HepG2 (cell line): ENCODE data around the gene ACTL6A. TPM values are rescaled to one million over a fixed set of nuclear protein-coding genes. Genes with fewer than 3 reads are reported as not detected.
A peak's percentile ranks its signal among the peaks of the same experiment; 100 is the strongest.

Experiments
- AHR ChIP-seq: IDR thresholded peaks from 2 replicates; pipeline ENCODE4 v1.6.1; 2018; ENCODE audit warnings: missing genetic modification reagents, missing compliant biosample characterization
- CSRNP2 ChIP-seq: sonication (generic); formaldehyde crosslinking; conservative IDR thresholded peaks from 2 replicates; pipeline ENCODE4 v1.8.0; 2022; ENCODE audit warnings: low read depth, missing genetic modification reagents
- ELF1 ChIP-seq: sonication (generic); formaldehyde crosslinking; IDR thresholded peaks from 2 replicates; pipeline ENCODE4 v1.4.0; 2020; ENCODE audit warnings: missing genetic modification reagents
- ETV6 ChIP-seq: sonication (generic); formaldehyde crosslinking; conservative IDR thresholded peaks from 2 replicates; pipeline ENCODE4 v1.4.0; 2020; ENCODE audit warnings: missing genetic modification reagents
- GPBP1L1 ChIP-seq: sonication (generic); formaldehyde crosslinking; IDR thresholded peaks from 2 replicates; pipeline ENCODE4 v1.5.0; 2020; ENCODE audit warnings: mild to moderate bottlenecking, missing genetic modification reagents
- IRX3 ChIP-seq: sonication (generic); formaldehyde crosslinking; IDR thresholded peaks from 2 replicates; pipeline ENCODE4 v1.8.1; 2023; ENCODE audit warnings: mild to moderate bottlenecking, low read depth, missing genetic modification reagents, borderline replicate concordance
- JUNB ChIP-seq: sonication (generic); formaldehyde crosslinking; IDR thresholded peaks from 2 replicates; pipeline ENCODE4 v1.8.0; 2022; ENCODE audit warnings: missing genetic modification reagents, mild to moderate bottlenecking, borderline replicate concordance
- KAT2B ChIP-seq: fragments of 150-350 bp; IDR thresholded peaks from 2 replicates; pipeline ENCODE4 v1.6.1; 2014; ENCODE audit warnings: low read depth, low read length, borderline replicate concordance
- KDM2A ChIP-seq: sonication (generic); formaldehyde crosslinking; IDR thresholded peaks from 2 replicates; pipeline ENCODE4 v1.4.0; 2020; ENCODE audit warnings: low read depth, missing genetic modification reagents, borderline replicate concordance
- NCOA1 ChIP-seq: sonication (generic); formaldehyde crosslinking; IDR thresholded peaks from 2 replicates; pipeline ENCODE4 v1.9.0; 2021; ENCODE audit warnings: missing genetic modification reagents
- PRDM4 ChIP-seq: sonication (generic); formaldehyde crosslinking; IDR thresholded peaks from 2 replicates; pipeline ENCODE4 v1.9.0; 2021; ENCODE audit warnings: missing genetic modification reagents, borderline replicate concordance
- PRMT3 ChIP-seq: sonication (generic); formaldehyde crosslinking; IDR thresholded peaks from 2 replicates; pipeline ENCODE4 v1.8.1; 2022; ENCODE audit warnings: low read depth, mild to moderate bottlenecking, moderate library complexity, missing genetic modification reagents, borderline replicate concordance
- SCMH1 ChIP-seq: sonication (generic); formaldehyde crosslinking; IDR thresholded peaks from 2 replicates; pipeline ENCODE4 v1.9.0; 2021; ENCODE audit warnings: missing genetic modification reagents, mild to moderate bottlenecking, borderline replicate concordance
- SIX1 ChIP-seq: sonication (generic); formaldehyde crosslinking; IDR thresholded peaks from 2 replicates; pipeline ENCODE4 v1.4.0; 2020; ENCODE audit warnings: missing genetic modification reagents, borderline replicate concordance
- ZBTB10 ChIP-seq: sonication (generic); formaldehyde crosslinking; IDR thresholded peaks from 2 replicates; pipeline ENCODE4 v1.4.0; 2020; ENCODE audit warnings: missing genetic modification reagents, borderline replicate concordance
- ZBTB8A ChIP-seq: sonication (generic); formaldehyde crosslinking; IDR thresholded peaks from 2 replicates; pipeline ENCODE4 v1.4.0; 2020; ENCODE audit warnings: mild to moderate bottlenecking, low read depth, missing genetic modification reagents, borderline replicate concordance
- ZNF274 ChIP-seq: sonication (generic); formaldehyde crosslinking; IDR thresholded peaks from 2 replicates; pipeline ENCODE4 v1.5.1; 2020; ENCODE audit warnings: mild to moderate bottlenecking, missing genetic modification reagents
- ZNF468 ChIP-seq: sonication (generic); formaldehyde crosslinking; IDR thresholded peaks from 2 replicates; pipeline ENCODE4 v1.8.0; 2022; ENCODE audit warnings: mild to moderate bottlenecking, moderate library complexity, missing genetic modification reagents
- ZNF660 ChIP-seq: sonication (generic); formaldehyde crosslinking; IDR thresholded peaks from 2 replicates; pipeline ENCODE4 v1.5.1; 2020; ENCODE audit warnings: mild to moderate bottlenecking, low read depth, missing genetic modification reagents, borderline replicate concordance
- ZNF670 ChIP-seq: sonication (generic); formaldehyde crosslinking; IDR thresholded peaks from 2 replicates; pipeline ENCODE4 v1.8.0; 2022; ENCODE audit warnings: mild to moderate bottlenecking, missing genetic modification reagents, borderline replicate concordance
- ZSCAN25 ChIP-seq: sonication (generic); formaldehyde crosslinking; IDR thresholded peaks from 2 replicates; pipeline ENCODE4 v1.8.0; 2022; ENCODE audit warnings: mild to moderate bottlenecking, missing genetic modification reagents
- ZZZ3 ChIP-seq: sonication (generic); formaldehyde crosslinking; IDR thresholded peaks from 2 replicates; pipeline ENCODE4 v1.4.0; 2020; ENCODE audit warnings: missing genetic modification reagents, mild to moderate bottlenecking, borderline replicate concordance
- polyA plus RNA-seq, 8 experiments: library from polyadenylated mRNA; depleted of rRNA in 3 of 8; stranded (reverse) in 7 of 8; unstranded in 1 of 8; fragments of >200 nt; fragmentation: Illumina TruSeq in 4 of 8; extraction: Trizol in 4 of 8; gene quantifications; 2 replicates each; pipeline versions ENCODE4 v1.2.1 to v1.2.3, GENCODE V29; 2011 to 2016; ENCODE audit warnings: low read depth in 4 of 8, missing spikeins in 1 of 8, mixed read lengths in 1 of 8; ENCODE audit not compliant: insufficient read depth in 1 of 8
- total RNA-seq, 5 experiments: library from RNA; depleted of rRNA; stranded (reverse); fragments of >200 nt; fragmentation: Illumina TruSeq; extraction: Trizol; gene quantifications; 2 replicates each; pipeline ENCODE4 v1.2.3, GENCODE V29; 2016; ENCODE audit warnings: low read depth in 1 of 5

The ACTL6A gene
- total and polyA plus RNA-seq, 2 of the 13 experiments (the other 11 are each of a cell fraction or from before 2014, with no cell fraction given), result 58.1 to 84.1 TPM

GRCh38 chr3:179562591-179563270, at the start of gene ACTL6A (continued):
- TF ChIP-seq SCMH1 (CRISPR knock-in tag) (no peak), ZSCAN25 (CRISPR knock-in tag) (no peak), PRDM4 (CRISPR knock-in tag) (no peak), KAT2B (no peak), AHR (peak; percentile 69; the same call in 1 of the 2 replicates), ETV6 (CRISPR knock-in tag) (no peak), ZBTB10 (no peak), PRMT3 (CRISPR knock-in tag) (no peak), ELF1 (CRISPR knock-in tag) (peak; percentile 65), ZBTB8A (no peak), ZNF660 (CRISPR knock-in tag) (no peak), IRX3 (CRISPR knock-in tag) (no peak), NCOA1 (CRISPR knock-in tag) (no peak), ZNF468 (no peak), GPBP1L1 (CRISPR knock-in tag) (no peak), JUNB (no peak), KDM2A (CRISPR knock-in tag) (peak; percentile 62), ZNF670 (CRISPR knock-in tag) (no peak), CSRNP2 (CRISPR knock-in tag) (no peak), ZZZ3 (peak; percentile 80; the same call in 1 of the 2 replicates), SIX1 (no peak), ZNF274 (CRISPR knock-in tag) (0 out of 2 replicates have a peak, but pooled peaks have one; percentile 39)
